Mucosa of rectum (tissue), 2 donors: ENCODE data around the gene SLC9A8.
"Not testable (repeated sequence)": the region's sequence is repeated elsewhere in the genome, so short reads cannot be mapped to it uniquely, and the experiment has no call there.

ENCODE experiments used
- H3K27ac ChIP-seq, 2 donors: one replicate each; pipeline ENCODE4 v1.7.0; 2013; ENCODE audit warnings: inconsistent platforms in 2 of 2, low read depth in 2 of 2, low read length in 2 of 2
- H3K27me3 ChIP-seq, 2 donors: one replicate each; pipeline ENCODE4 v1.7.0; 2013; ENCODE audit warnings: low read length in 2 of 2; ENCODE audit not compliant: control insufficient read depth in 2 of 2, insufficient read depth in 2 of 2
- H3K36me3 ChIP-seq, 2 donors: one replicate each; pipeline ENCODE4 v1.7.0; 2013; ENCODE audit warnings: low read length in 2 of 2; ENCODE audit not compliant: control insufficient read depth in 2 of 2, insufficient read depth in 2 of 2
- H3K4me1 ChIP-seq, 2 donors: one replicate each; pipeline ENCODE4 v1.7.0; 2013; ENCODE audit warnings: low read length in 2 of 2, mild to moderate bottlenecking in 1 of 2; ENCODE audit not compliant: control insufficient read depth in 2 of 2, insufficient read depth in 2 of 2
- H3K4me3 ChIP-seq, 2 donors: one replicate each; pipeline ENCODE4 v1.7.0; 2013; ENCODE audit warnings: low read length in 2 of 2
- H3K9ac ChIP-seq, 2 donors: one replicate each; pipeline ENCODE4 v1.7.0; 2013; ENCODE audit warnings: low read length in 2 of 2, low read depth in 1 of 2, mild to moderate bottlenecking in 1 of 2
- H3K9me3 ChIP-seq, 2 donors: one replicate each; pipeline ENCODE4 v1.7.0; 2013; ENCODE audit warnings: low read length in 2 of 2; ENCODE audit not compliant: control insufficient read depth in 2 of 2
- donor health status: healthy.
- donor health status: Normal muscosa, but diverticular disease.

Gene SLC9A8

GRCh38 chr20:49892260-49892659, 79.6 kb downstream of the SLC9A8 start:
- no peak overlapping the region for H3K4me3 ChIP-seq
- H3K27ac ChIP-seq = no peak overlapping the region
- peaks cover 10 to 11% of the 10 kb centered on the region in 2 donors for H3K4me1 ChIP-seq
- H3K27me3 ChIP-seq = no peaks in the 10 kb centered on the region
- peaks cover 0 to 3% of the 10 kb centered on the region in 2 donors for H3K36me3 ChIP-seq
- H3K9me3 ChIP-seq = no peaks in the 10 kb centered on the region
- H3K9ac ChIP-seq = no peak overlapping the region

- Histone ChIP-seq H3K4me3 (no peak overlapping the region), H3K27me3 (no peaks in the 10 kb centered on the region), H3K36me3 (peaks cover 0 to 1% of the 10 kb centered on the region in 2 donors), H3K4me1 (peaks cover 10 to 11% of the 10 kb centered on the region in 2 donors), H3K27ac (no peak overlapping the region), H3K9ac (no peak overlapping the region), H3K9me3 (no peaks in the 10 kb centered on the region)
These were observed 80.2 kb downstream of the SLC9A8 start for GRCh38 chr20:49892817-49893216.

- no peaks in the 10 kb centered on the region for H3K36me3 ChIP-seq
- H3K9me3 ChIP-seq = no peaks in the 10 kb centered on the region
- H3K27me3 ChIP-seq = no peaks in the 10 kb centered on the region
- no peak overlapping the region for H3K9ac ChIP-seq
- H3K27ac ChIP-seq = no peak overlapping the region
- H3K4me3 ChIP-seq = no peak overlapping the region
- H3K4me1 ChIP-seq = peaks cover 10 to 11% of the 10 kb centered on the region in 2 donors
These were observed 80.8 kb downstream of the SLC9A8 start for GRCh38 chr20:49893242-49894072.

- Histone ChIP-seq H3K9ac (no peak overlapping the region), H3K9me3 (no peaks in the 10 kb centered on the region), H3K4me1 (peaks cover 8 to 10% of the 10 kb centered on the region in 2 donors), H3K36me3 (no peaks in the 10 kb centered on the region), H3K27ac (no peak overlapping the region), H3K27me3 (no peaks in the 10 kb centered on the region), H3K4me3 (no peak overlapping the region)
These were observed 81.4 kb downstream of the SLC9A8 start for GRCh38 chr20:49894073-49894470.

GRCh38 chr20:49895474-49896093, 83.0 kb downstream of the SLC9A8 start:
- H3K9me3 ChIP-seq, H3K4me1 ChIP-seq, H3K9ac ChIP-seq, H3K36me3 ChIP-seq, H3K27me3 ChIP-seq, H3K27ac ChIP-seq, H3K4me3 ChIP-seq: not testable (repeated sequence)

- peaks cover 0 to 2% of the 10 kb centered on the region in 2 donors for H3K4me1 ChIP-seq
- H3K4me3 ChIP-seq = no peak overlapping the region
- no peaks in the 10 kb centered on the region for H3K27me3 ChIP-seq
- no peak overlapping the region for H3K27ac ChIP-seq
- no peaks in the 10 kb centered on the region for H3K36me3 ChIP-seq
- H3K9ac ChIP-seq = no peak overlapping the region
- no peaks in the 10 kb centered on the region for H3K9me3 ChIP-seq
These were observed 83.6 kb downstream of the SLC9A8 start for GRCh38 chr20:49896204-49896603.

GRCh38 chr20:49899541-49900383, 87.1 kb downstream of the SLC9A8 start:
- H3K4me1 ChIP-seq = no peaks in the 10 kb centered on the region
- H3K27ac ChIP-seq = no peak overlapping the region
- H3K27me3 ChIP-seq = no peaks in the 10 kb centered on the region
- H3K4me3 ChIP-seq = no peak overlapping the region
- peaks cover 12 to 15% of the 10 kb centered on the region in 2 donors for H3K36me3 ChIP-seq
- H3K9ac ChIP-seq = no peak overlapping the region
- no peaks in the 10 kb centered on the region for H3K9me3 ChIP-seq

- Histone ChIP-seq H3K4me3 (no peak overlapping the region), H3K9me3 (no peaks in the 10 kb centered on the region), H3K9ac (no peak overlapping the region), H3K27ac (no peak overlapping the region), H3K36me3 (peaks cover 31 to 32% of the 10 kb centered on the region in 2 donors), H3K4me1 (no peaks in the 10 kb centered on the region), H3K27me3 (no peaks in the 10 kb centered on the region)
These were observed 89.0 kb downstream of the SLC9A8 start for GRCh38 chr20:49901588-49901987.

- Histone ChIP-seq H3K27ac (no peak overlapping the region), H3K4me1 (peaks cover 4 to 12% of the 10 kb centered on the region in 2 donors), H3K9me3 (no peaks in the 10 kb centered on the region), H3K27me3 (no peaks in the 10 kb centered on the region), H3K9ac (no peak overlapping the region), H3K4me3 (no peak overlapping the region), H3K36me3 (peaks cover 49 to 50% of the 10 kb centered on the region in 2 donors)
These were observed 92.0 kb downstream of the SLC9A8 start for GRCh38 chr20:49904440-49905214.
